ENCODE data around the gene ASB1. TPM values are rescaled to one million over a fixed set of nuclear protein-coding genes. Genes with fewer than 3 reads are reported as not detected.

ASB1 gene, protein sequence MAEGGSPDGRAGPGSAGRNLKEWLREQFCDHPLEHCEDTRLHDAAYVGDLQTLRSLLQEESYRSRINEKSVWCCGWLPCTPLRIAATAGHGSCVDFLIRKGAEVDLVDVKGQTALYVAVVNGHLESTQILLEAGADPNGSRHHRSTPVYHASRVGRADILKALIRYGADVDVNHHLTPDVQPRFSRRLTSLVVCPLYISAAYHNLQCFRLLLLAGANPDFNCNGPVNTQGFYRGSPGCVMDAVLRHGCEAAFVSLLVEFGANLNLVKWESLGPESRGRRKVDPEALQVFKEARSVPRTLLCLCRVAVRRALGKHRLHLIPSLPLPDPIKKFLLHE
- total RNA-seq (2013; cell fraction: nucleolus; rRNA removed): 26.9 and 29.8 TPM in 2 replicates
- 18.4 and 30.0 TPM in 2 replicates for total RNA-seq (2014; rRNA removed)
- total RNA-seq (2014; rRNA removed; fragmentation: Illumina TruSeq; extraction: Trizol): 13.7 and 16.3 TPM in 2 replicates
- 31.2 and 34.2 TPM in 2 replicates for total RNA-seq (2021)
- 13.1 TPM for polyA plus RNA-seq (2011; ENCODE audit: low read depth)
- polyA plus RNA-seq (2011; rRNA removed): 13.7 and 22.7 TPM in 2 replicates
- polyA plus RNA-seq (2011; cell fraction: cytosol; rRNA removed): 29.7 and 34.0 TPM in 2 replicates
- polyA plus RNA-seq (2011; cell fraction: nucleus; rRNA removed): 54.1 and 64.5 TPM in 2 replicates
- polyA plus RNA-seq (2012): 20.1 and 21.5 TPM in 2 replicates
- 9.5 and 17.4 TPM in 2 replicates for polyA plus RNA-seq (2014; fragmentation: Illumina TruSeq; extraction: Trizol)
- 10 to 100 TPM in 1 of 2 experiments, 1 to 10 TPM in 1; 5.2 to 16.2 TPM for polyA plus RNA-seq (2014; fragmentation: Nextera tagmentation; extraction: Ambion mirVana)
- 31.2 and 37.3 TPM in 2 replicates for polyA plus RNA-seq (2014; rRNA removed)
- 10 to 100 TPM; 28.8 to 29.5 TPM for polyA plus RNA-seq (2016; fragmentation: Nextera tagmentation; extraction: Ambion mirVana)
- 12.9 and 21.5 TPM in 2 replicates for polyA minus RNA-seq (2011; rRNA and poly(A)+ RNA removed)
- polyA minus RNA-seq (2011; cell fraction: cytosol; rRNA and poly(A)+ RNA removed): 10.4 and 13.1 TPM in 2 replicates
- polyA minus RNA-seq (2011; cell fraction: nucleus; rRNA and poly(A)+ RNA removed): 14.1 and 24.8 TPM in 2 replicates
- Bru-seq, nascent RNA: percentile 77 among the genes with signal in this experiment
- BruChase-seq, experiment 1, labeled RNA remaining after a 6-hour chase: percentile 77 among the genes with signal in this experiment
- percentile 81 among the genes with signal in this experiment for BruChase-seq, experiment 2, labeled RNA remaining after a 2-hour chase
- long read RNA-seq, experiment 1, full-length matches to known transcripts: 10 of 14 reads
- long read RNA-seq, experiment 1, partial matches to known transcripts: 0 of 14 reads
- long read RNA-seq, experiment 1, other reads (novel, unspliced or antisense): 4 of 14 reads
- long read RNA-seq, experiment 2, full-length matches to known transcripts: 6 of 12 reads
- long read RNA-seq, experiment 2, partial matches to known transcripts: 2 of 12 reads
- long read RNA-seq, experiment 2, other reads (novel, unspliced or antisense): 4 of 12 reads

DNA sequence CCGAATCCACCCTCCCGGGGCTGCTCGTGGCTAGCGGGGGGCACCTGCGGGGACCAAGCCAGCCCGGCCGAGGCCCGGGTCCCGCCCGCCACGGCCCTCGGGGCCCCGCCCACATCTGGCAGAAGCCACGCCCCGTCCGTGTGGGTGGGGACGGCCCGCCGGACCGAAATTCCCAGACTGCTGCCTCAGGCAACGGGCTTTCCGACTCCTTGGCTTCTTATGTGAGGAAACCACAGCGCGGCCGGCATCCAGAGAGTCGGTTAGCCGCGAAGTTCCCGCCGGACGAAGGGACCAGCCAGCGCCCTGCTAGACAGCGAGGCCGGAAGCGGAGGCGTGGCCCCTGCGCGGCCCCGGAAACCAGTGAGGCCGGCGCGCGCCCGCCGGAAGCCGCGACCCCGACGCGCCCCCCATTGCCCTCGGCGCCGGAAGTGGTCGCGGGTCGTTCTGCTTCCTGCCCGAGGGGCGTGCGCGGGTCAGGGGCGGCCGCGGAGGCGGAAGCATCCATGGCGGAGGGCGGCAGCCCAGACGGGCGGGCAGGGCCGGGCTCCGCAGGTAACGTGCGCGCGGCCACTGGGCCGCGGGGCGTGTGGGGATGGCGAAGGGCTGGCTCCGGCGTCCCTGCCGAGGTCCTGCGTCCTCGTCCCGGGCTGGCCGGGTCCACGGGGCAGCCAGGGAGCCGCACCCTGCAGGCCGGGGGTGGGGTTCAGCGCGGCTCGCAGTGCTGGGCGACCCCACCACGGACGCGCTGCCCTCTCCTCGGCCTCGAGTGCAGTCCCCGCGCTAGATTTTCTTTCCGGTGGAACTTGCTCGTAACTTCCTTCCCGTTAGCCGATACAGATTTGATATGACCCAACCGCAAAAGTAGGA lies at the start of gene ASB1:
ASB1 (plus strand) TSS at position 360 of the 867 bp plus-strand sequence; CDS start at position 504, 144 bp downstream.
- DNase-seq (ENCODE audit: low read depth, low spot score) (peak; percentile 33), ATAC-seq (peak; percentile 91), FAIRE-seq (peak; percentile 78)
- Histone ChIP-seq H3K27me3 (replicated peaks in 1 of 2; ENCODE audit: control insufficient read depth in 2 of 2, insufficient read depth in 2 of 2, low read length in 1 of 2) (no peaks in the 10 kb centered on the region), H3K27ac (ENCODE audit: control insufficient read depth, insufficient read depth) (peak within 1 kb of the TSS; percentile 72), H3K4me2 (ENCODE audit: control insufficient read depth, insufficient read depth) (peak within 1 kb of the TSS; percentile 95), H2AFZ (ENCODE audit: control insufficient read depth, low read depth, low read length) (peak within 1 kb of the TSS; percentile 93), H4K20me1 (ENCODE audit: control insufficient read depth, insufficient read depth) (no peaks in the 10 kb centered on the region), H3K4me3 (peak within 1 kb of the TSS; percentile 95), H3K4me1 (ENCODE audit: control insufficient read depth, insufficient read depth, low read length) (peaks cover 11% of the 10 kb centered on the region; the same call in 1 of the 2 replicates), H3K9ac (ENCODE audit: control insufficient read depth, insufficient read depth, low read length) (peak within 1 kb of the TSS; percentile 93), H3K36me3 (ENCODE audit: control insufficient read depth in 2 of 2, insufficient read depth in 2 of 2, low read length in 1 of 2) (no peaks in the 10 kb centered on the region; a peak in 1 of 4 replicates), H3K9me3 (replicated peaks; ENCODE audit: control insufficient read depth, insufficient read depth, low read length) (no peaks in the 10 kb centered on the region; the same call in 2 of the 3 replicates), H3K79me2 (ENCODE audit: control insufficient read depth, insufficient read depth, low read length) (peaks cover 46% of the 10 kb centered on the region)
- in situ Hi-C loops (cut with MboI): no loop called here
- intact Hi-C loops (cut with micrococcal nuclease; ENCODE audit: unreplicated experiment): no loop called here
- BruUV-seq (replicated peaks): TSS peak; percentile 58
- RAD21 ChIA-PET (ENCODE audit: unreplicated experiment): no interaction called here
- POLR2A ChIA-PET: no interaction called here
- CTCF ChIA-PET: no interaction called here
- under 1% methylated on average over 75 of the region's 104 CpGs for WGBS (ENCODE audit: insufficient coverage, insufficient replicate concordance, low lambda C conversion rate, missing lambda C conversion rate)
- SMC1A ChIA-PET (ENCODE audit: uncharacterized antibody, unreplicated experiment): no interaction called here
- TF ChIP-seq SMC3 (IDR thresholded peaks at IDR 0.05; ENCODE audit: borderline replicate concordance, low read length) (no peak), SREBF2 (IDR thresholded peaks at IDR 0.05; ENCODE audit: low read length) (no peak), ZNF384 (IDR thresholded peaks at IDR 0.05; ENCODE audit: borderline replicate concordance, low read depth, low read length) (no peak), SRF (IDR thresholded peaks at IDR 0.05; ENCODE audit: low read depth in 2 of 2, low read length in 2 of 2) (0 out of 4 replicates have a peak, but pooled peaks have one; percentile 1 to 9), SMAD1 (IDR thresholded peaks at IDR 0.05; ENCODE audit: low read depth, partially characterized antibody) (no peak), MTA2 (IDR thresholded peaks at IDR 0.05; ENCODE audit: low read depth) (no peak), RCOR1 (conservative IDR thresholded peaks at IDR 0.05; ENCODE audit: low read depth, low read length) (no peak), ZNF207 (IDR thresholded peaks at IDR 0.05; ENCODE audit: borderline replicate concordance) (peak; percentile 47; the same call in 1 of the 2 replicates), IKZF1 (conservative IDR thresholded peaks at IDR 0.05) (peak; percentile 94), NFYA (IDR thresholded peaks at IDR 0.05; ENCODE audit: borderline replicate concordance, low read depth, low read length) (no peak), POLR2AphosphoS5 (IDR thresholded peaks at IDR 0.05; ENCODE audit: low read length) (peak; percentile 92), MYB (IDR thresholded peaks at IDR 0.05; ENCODE audit: borderline replicate concordance, low read depth, low read length) (no peak), POU2F2 (IDR thresholded peaks at IDR 0.05; ENCODE audit: borderline replicate concordance, low read depth, low read length) (0 out of 3 replicates have a peak, but pooled peaks have one; percentile 18), RB1 (IDR thresholded peaks at IDR 0.05; ENCODE audit: borderline replicate concordance) (peak; percentile 59), SUZ12 (IDR thresholded peaks at IDR 0.05; ENCODE audit: unreplicated experiment) (no peak), NR2C1 (IDR thresholded peaks at IDR 0.05) (peak; percentile 94)
- TF ChIP-seq, protein P1, sequence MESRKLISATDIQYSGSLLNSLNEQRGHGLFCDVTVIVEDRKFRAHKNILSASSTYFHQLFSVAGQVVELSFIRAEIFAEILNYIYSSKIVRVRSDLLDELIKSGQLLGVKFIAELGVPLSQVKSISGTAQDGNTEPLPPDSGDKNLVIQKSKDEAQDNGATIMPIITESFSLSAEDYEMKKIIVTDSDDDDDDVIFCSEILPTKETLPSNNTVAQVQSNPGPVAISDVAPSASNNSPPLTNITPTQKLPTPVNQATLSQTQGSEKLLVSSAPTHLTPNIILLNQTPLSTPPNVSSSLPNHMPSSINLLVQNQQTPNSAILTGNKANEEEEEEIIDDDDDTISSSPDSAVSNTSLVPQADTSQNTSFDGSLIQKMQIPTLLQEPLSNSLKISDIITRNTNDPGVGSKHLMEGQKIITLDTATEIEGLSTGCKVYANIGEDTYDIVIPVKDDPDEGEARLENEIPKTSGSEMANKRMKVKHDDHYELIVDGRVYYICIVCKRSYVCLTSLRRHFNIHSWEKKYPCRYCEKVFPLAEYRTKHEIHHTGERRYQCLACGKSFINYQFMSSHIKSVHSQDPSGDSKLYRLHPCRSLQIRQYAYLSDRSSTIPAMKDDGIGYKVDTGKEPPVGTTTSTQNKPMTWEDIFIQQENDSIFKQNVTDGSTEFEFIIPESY (IDR thresholded peaks at IDR 0.05): no peak

All from GM12878 (cell line).